GM18868 (cell line): ENCODE results near the gene TMPRSS12.
"Not testable (repeated sequence)": the region's sequence is repeated elsewhere in the genome, so short reads cannot be mapped to it uniquely, and the experiment has no call there.

Experiments
- ATAC-seq: cut with Tn5 transposase; IDR thresholded peaks from one replicate; pipeline ENCODE4 v1.9.1; 2021; ENCODE audit warnings: mild to moderate bottlenecking, moderate library complexity; ENCODE audit not compliant: unreplicated experiment

The TMPRSS12 gene

DNA sequence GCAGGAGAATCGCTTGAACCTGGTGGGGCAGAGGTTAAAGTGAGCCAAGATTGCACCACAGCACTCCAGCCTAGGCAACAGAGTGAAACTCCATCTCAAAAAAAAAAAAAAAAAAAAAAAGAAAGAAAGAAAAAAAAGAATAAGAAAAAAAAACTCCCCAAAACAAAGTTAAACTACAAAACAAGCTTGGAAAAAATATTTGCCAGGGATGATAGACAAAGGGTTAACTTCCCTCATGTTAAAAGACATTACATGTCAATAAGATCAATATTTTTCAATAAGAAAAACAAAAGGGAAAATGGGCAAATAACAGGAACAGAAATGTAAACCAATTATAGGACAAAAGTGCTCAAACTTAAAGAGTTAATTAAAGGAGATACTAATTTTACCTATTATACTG is 83.2 kb downstream of the TMPRSS12 start:
- no peak for ATAC-seq

- ATAC-seq: no peak
These were observed 83.7 kb downstream of the TMPRSS12 start for GRCh38 chr12:50926415-50926814.

DNA sequence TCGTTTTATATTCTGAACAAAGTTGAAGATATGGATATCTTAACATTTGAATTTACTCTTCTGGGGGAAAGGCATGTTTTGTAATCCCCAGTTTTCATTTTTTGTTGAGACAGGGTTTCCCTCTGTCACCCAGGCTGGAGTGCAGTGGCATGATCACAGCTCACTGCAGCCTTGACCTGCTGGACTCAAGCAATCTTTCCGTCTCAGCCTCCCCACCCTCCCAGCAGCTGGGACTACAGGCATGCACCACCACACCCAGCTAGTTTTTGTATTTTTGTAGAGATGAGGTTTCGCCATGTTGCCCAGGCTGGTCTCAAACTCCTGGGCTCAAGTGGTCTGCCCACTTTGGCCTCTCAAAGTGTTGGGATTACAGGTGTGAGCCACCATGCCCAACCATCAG is 84.2 kb downstream of the TMPRSS12 start:
- not testable (repeated sequence) for ATAC-seq

GRCh38 chr12:50927356-50927755 is 84.6 kb downstream of the TMPRSS12 start:
- no peak for ATAC-seq

- ATAC-seq: no peak
These were observed 85.1 kb downstream of the TMPRSS12 start for GRCh38 chr12:50927766-50928224.

DNA sequence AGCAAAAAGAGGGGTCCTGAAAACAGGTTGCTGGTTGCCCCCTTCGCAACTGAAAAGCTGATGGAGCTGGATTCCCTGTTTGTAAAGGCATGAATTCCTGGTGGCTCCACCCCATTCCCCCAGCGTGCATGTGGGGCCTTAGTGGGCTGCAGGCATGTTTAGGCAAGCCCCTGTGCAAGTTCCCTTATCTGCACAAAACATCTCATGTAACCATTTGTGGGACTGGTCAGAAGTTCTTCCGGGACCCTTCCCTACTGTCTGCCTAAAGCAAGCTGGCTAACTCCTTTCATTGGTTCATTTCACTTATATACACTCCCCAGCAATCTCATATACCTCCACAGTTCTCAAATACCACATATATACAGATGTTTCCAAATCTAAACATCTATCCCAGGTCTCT is 85.7 kb downstream of the TMPRSS12 start:
- ATAC-seq: no peak

DNA sequence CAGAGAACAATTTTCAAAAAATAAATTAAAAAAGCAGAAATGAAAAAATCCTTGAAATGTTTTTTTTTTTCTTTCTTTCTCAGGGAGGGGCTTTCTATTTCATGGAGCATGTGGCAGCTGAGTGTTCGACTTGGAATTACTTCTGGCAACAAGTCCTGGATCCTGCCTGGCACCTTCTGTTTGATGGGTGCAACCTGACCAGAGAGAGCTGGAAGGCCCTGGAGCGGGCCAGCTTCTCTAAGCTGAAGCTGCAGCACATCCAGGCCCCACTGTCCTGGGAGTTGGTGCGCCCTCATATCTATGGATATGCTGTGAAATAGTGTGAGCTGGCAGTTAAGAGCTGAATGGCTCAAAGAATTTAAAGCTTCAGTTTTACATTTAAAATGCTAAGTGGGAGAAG is 87.1 kb downstream of the TMPRSS12 start:
- ATAC-seq: no peak

- not testable (repeated sequence) for ATAC-seq
These were observed 87.8 kb downstream of the TMPRSS12 start for GRCh38 chr12:50930477-50930876.

GRCh38 chr12:50932787-50933280 is 90.1 kb downstream of the TMPRSS12 start:
- no peak for ATAC-seq

- no peak for ATAC-seq
These were observed 90.9 kb downstream of the TMPRSS12 start for GRCh38 chr12:50933459-50934124.

- ATAC-seq: no peak
These were observed 91.7 kb downstream of the TMPRSS12 start for GRCh38 chr12:50934371-50934851.

- no peak for ATAC-seq
These were observed 92.5 kb downstream of the TMPRSS12 start for GRCh38 chr12:50934981-50935807.

DNA sequence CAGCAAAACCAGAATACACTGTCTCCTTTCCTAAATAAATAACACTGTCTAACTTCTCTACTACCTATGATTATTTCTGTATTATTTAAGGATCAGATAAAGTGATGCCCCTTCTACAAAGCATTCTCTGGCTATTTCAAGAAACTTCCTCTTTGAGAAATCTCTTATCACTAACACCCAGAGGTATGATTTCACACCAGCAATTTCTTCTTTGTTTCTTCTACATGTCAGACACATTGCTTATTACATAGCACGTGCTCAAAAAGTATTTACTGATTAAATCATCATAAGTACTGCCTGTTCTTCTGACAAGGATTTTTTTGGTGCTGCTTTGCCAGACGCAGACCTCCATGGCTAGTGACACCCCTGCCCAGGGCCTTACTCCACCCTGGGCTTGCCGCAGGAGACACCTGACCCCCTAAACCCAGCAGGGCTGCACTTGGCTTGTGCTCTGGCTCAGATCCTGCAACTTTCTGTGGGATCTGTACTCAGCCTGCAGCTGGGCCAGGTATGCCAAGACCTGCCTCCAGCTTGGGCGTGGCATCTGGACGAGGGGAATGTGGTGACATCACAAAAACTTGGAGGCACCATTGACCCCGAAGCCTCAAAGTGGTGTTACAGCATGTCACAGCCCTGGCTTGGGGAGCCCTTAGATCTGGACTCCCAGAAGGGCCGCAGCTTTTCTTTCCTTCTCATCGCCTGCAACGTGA is 94.2 kb downstream of the TMPRSS12 start:
- no peak for ATAC-seq
